Measurements from ENCODE around the gene ZNF541.

ZNF541 gene

DNA sequence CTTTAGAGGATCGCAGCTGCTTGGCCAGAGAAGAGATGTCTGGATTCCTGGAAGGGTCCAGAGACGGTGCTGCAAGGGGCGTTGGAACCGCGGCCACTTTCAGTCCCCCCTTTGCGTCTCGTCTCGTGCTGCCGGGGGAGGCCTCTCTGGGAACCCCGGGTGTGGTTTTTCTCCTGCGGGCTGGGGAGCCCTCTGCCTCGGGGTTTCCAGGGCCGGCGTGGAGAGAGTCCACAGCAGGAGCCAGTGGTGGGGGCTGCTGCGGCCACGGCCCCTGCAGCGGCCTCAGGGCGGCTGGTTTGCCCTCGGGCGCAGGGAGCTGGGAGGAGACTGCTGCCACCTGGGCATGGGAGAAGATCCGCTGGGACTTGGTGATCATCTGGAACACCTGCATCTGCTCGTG, 28.5 kb downstream of the ZNF541 start:
- no peak for DNase-seq

DNA sequence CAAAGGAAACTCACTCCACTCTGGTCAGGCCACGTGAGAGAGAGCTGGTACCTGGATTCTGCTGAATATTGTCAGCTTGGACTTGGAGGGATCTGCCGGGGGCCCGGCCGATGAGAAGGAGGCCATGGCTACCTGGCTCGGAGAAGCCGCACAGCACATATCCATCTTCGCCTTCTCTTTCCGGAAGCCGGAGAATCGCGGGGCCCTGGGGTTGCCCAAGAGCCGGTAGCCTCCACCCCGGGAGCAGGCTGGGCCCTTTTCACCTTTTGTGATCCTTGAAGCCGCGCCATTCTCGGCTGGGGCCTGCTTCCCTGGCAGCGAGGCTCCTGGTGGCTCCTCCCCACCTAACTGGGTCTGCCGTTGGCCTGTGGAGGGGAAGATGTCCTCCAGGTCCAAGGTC, 28.9 kb downstream of the ZNF541 start:
- DNase-seq = no peak

DNA sequence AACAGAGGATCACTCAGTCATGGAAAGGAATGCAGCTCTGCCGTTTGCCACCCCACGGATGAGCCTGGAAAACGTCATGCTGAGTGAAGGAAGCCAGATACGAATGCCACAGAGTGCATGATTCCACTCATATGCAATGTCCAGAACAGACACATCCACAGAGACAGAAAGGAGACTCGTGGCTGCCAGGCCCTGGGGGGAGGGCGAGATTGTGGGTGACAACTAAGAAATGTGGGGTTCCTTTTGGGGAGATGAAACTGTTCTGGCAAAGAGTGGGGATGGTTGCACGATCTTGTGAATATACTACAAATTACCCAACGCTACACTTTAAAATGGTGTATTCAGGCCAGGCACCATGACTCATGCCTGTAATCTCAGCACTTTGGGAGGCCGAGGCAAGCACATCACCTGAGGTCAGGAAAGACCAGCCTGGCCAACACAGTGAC, 30.9 kb downstream of the ZNF541 start:
- no peak for DNase-seq

DNA sequence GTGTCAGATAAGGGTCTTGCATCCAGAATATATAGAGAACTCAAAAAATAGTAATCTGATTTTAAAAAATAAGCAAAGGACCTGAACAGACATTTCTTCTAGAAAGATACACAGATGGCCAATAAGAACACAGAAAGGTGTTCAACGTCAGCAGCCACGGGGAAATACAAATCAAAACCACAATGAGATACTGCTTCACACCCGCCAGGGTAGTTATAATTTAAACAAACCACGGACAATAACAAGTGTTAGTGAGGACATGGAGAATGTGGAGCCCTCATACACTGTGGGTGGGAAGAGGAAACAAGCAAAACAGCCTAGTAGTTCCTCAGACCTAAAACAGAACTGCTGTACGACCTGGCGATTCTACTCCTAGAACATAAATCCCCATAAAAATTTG, 31.4 kb downstream of the ZNF541 start:
- no peak for DNase-seq

DNA sequence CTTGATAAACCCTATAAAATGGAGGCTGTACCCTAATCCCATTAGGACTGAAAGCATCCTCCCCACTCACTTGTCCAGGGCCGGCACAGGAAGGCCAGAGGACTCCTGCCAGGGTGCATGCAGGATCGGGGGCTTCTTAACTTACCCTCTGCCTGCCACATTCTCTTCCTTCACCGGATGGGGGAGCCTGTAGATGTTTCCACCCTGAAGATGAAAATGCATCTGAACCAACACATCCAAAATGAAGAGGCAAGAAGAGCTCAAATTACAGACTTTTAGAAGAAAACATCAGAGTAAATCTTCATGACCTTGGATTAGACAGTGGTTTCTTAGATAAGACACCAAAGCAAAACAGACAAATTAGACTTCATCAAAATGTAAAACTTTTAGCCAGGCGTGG, 32.2 kb downstream of the ZNF541 start:
- no peak for DNase-seq

DNA sequence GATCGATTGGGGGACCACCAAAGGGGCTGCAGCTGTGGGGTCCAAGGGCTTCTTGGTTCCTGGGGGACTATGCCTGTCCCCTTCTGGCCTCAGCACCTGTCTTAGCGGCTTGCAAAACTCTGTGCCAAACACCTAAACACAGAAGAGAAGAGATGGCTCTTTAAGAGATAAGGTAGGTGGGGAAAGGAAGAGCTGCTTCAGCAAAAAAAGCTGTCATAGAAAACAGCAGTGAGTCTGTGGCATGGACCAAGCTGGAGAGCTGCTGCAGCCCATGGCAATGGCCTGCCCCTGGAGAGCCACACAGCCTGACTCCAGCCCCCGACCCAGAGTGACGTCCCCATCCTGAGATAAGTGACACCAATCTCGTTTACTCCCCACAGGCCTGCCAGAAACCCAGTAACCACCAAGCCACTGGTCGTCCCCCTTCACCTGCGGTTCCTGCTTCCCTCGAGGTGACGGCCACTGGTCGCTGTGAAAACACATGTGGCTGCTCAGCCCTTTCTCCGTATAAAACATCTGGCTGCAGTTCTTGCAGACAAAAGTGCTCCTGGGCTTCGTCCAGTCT, 33.1 kb downstream of the ZNF541 start:
- no peak for DNase-seq

DNA sequence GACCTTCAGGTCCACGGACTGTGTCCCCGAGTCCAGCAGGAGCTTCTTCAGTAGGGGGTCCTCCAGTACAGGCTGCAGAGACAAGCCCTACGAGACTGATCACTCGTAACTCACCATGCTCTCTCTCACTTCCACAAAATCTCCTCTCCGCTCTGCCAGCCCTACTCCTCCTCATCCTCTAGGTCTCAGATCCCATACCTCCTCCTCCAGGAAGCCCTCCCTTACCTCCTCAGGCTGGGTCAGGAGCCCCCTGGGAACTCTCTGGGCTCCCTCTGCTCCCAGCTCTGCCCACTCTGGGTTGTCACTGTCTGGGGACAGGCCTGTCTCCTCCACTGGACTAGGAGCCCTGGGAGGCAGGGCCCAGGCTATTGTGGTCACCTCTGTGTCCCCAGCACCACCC, 34.1 kb downstream of the ZNF541 start:
- no peak for DNase-seq

DNA sequence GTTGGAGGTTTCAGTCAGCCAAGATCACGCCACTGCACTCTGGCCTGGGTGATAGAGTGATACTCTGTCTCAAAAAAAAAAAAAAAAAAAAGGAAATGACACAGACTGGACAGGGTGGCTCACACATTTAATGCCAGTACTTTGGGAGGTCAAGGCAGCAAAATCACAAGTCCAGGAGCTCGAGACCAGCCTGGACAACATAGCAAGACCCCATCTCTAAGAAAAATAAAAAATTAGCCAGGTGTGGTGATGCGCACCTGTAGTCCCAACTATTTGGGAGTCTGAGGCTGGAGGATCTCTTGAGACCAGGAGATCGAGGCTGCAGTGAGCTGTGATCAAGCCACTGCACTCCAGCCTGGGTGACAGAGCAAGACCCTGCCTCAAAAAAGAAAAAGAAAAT, 35.5 kb downstream of the ZNF541 start:
- DNase-seq = no peak

DNA sequence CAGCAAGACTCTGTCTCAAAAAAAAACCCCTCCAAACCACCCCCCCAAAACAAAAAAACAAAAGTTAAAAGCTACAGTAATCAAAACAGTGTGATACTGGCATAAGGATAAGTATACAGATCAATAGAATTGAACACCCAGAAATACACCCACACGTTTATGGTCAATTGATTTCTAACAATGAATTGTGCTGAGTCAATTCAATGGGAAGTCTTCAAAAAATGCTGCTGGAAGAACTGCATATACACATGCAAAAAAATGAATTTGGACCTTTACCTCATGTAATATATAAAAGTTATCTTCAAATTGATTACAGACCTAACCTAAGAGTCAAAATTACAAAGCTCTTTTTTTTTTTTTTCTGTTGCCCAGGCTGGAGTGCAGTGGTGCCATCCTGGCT, 38.3 kb downstream of the ZNF541 start:
- no peak for DNase-seq

DNA sequence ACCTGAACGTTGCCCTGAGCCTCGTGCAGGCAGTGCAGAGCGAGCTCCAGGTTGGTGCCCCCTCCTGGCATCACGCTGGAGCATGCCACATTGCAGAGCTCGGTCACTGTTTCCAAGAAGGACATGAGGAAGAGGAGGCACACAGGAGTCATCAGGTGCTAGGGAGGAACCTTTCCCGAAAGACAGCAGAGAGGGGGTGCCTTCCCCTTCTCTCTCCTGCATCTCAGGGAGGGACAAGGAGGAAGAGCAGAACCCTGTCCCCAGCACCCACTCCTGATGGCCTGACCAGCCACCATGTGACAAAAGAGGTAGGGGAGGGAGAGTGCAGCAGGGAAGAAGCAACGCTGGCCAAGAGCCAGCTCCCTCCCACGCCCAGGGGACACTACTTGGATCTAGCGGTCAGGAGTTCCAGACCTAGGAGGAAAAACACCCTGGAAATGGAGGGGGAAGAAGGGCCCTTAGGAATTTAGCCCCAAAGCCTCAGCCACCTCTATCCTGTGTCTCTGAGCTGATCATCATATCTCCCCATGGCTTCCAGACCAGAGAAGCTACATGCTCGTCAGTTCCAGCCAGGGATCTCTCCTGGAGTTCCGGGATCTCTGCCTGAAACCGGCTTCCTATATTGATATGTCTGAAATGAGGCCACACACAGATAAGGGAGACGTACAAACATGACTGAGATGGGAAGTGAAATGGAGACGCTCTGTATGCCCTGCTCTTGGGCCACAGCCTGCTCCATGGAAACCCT, 41.1 kb downstream of the ZNF541 start:
- DNase-seq = no peak

DNA sequence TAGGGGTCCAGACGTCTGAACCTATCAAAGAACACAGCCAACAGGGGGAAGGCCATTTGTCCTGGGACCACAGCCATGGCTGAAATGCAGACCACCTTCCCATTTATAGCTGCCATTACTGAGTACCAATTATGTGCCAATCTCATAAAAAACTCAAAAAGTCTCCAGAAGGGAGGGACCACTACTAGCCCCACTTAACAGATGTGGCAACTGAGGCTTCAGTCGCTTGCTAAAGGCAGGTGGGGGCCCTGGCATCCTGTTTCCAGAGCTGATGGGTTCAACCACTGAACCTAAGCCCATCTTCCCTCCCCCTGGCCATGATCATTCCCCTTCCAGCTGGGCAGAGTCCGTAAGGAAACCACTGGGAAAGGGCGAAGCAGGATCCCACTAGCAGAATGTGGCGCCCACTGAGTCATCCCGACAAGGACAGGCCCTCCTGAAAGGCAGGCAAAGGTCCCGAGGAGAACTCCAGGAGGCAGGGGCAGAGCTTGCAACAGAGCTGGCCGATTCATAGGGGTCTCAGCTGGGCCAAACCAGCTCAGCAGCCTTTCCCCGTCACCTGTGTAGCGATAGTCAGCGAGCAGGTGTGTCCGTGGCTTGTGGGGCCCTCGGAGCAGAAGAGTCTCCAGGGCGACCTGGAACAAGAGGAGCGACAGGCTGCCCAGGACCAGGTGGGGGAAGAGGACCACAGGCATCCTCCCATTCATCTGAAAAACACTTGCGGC, 43.8 kb downstream of the ZNF541 start:
- no peak for DNase-seq

DNA sequence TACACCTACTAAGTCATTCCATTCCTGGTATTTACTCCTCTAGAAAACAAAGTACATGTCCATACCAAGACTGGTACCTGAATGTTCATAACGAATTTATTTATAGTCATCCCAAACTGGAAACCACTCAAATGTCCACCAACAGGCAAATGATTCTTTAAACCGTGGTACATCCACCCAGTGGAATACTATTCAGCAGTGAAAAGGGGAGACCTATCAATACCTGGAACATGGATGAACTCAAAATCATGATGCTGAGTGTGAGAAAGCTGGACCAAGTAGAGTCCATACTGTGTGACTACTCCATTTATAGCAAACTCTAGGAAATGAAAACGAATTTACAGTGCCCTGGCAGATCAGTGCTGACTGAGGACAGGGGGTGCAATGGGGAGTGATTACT, 46.1 kb downstream of the ZNF541 start:
- no peak for DNase-seq

DNA sequence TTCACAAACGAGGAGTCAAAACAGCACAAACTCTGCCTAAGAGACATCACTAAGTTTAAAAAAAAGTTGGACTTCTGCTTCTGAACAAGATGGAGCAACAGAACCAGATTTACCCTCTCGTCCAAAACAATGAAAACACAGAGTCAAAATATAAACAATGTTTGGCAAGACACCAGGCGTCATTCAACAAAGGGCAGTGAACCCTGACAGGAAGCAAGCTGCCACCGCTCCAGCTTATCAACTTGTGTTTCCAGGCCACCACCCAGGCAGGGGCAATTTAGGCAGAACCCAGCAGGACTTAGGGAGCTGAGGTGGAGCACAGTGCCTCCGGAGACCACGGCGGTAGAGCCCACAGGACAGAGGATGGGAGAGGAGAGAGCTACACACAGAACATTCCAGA, 49.5 kb downstream of the ZNF541 start:
- DNase-seq = no peak

Measured in femur (tissue), 1 donor.